Measurements from ENCODE around the gene PCDHGA7. TPM values are rescaled to one million over a fixed set of nuclear protein-coding genes. Genes with fewer than 3 reads are reported as not detected.
"Not testable (repeated sequence)": the region's sequence is repeated elsewhere in the genome, so short reads cannot be mapped to it uniquely, and the experiment has no call there.

Gene PCDHGA7
- total RNA-seq, 1 donor from 2014 or later = 5.2 TPM

- Histone ChIP-seq H3K4me3 (no peak within 1 kb of the TSS), H3K27ac (no peak within 1 kb of the TSS), H3K27me3 (no peaks in the 10 kb centered on the region), H3K36me3 (peaks cover 0 to 9% of the 10 kb centered on the region in 2 donors), H3K4me1 (no peaks in the 10 kb centered on the region), H3K9me3 (peaks cover 74% of the 10 kb centered on the region)
- TF ChIP-seq POLR2AphosphoS5 (IDR thresholded peaks at IDR 0.05; ENCODE audit: insufficient read depth in 1 of 2, low read depth in 1 of 2) (no peak), CTCF (IDR thresholded peaks at IDR 0.05) (no peak), POLR2A (IDR thresholded peaks at IDR 0.05) (no peak)
- intact Hi-C loops (cut with DNase I) = no loop called here
- no peak for DNase-seq (ENCODE audit: extremely low spot score in 2 of 2)
These were observed 10.1 kb downstream of the PCDHGA7 start, which contains the start of gene PCDHGA8 for GRCh38 chr5:141392429-141393198. TSS of gene PCDHGA8 (plus strand) at chr5:141392633. CDS start at chr5:141392814, 181 bp downstream.

GRCh38 chr5:141393267-141393666 is 10.7 kb downstream of the PCDHGA7 start:
- DNase-seq (ENCODE audit: extremely low spot score in 2 of 2) = no peak
- H3K36me3 ChIP-seq = peaks cover 0 to 9% of the 10 kb centered on the region in 2 donors
- H3K4me3 ChIP-seq = no peak overlapping the region
- intact Hi-C loops (cut with DNase I) = no loop called here
- no peaks in the 10 kb centered on the region for H3K4me1 ChIP-seq
- H3K9me3 ChIP-seq = peaks cover 75% of the 10 kb centered on the region
- no peaks in the 10 kb centered on the region for H3K27me3 ChIP-seq
- H3K27ac ChIP-seq = no peak overlapping the region
- TF ChIP-seq POLR2A (IDR thresholded peaks at IDR 0.05) (no peak), POLR2AphosphoS5 (IDR thresholded peaks at IDR 0.05; ENCODE audit: insufficient read depth in 1 of 2, low read depth in 1 of 2) (no peak), CTCF (IDR thresholded peaks at IDR 0.05) (no peak)

GRCh38 chr5:141394401-141395187 is 12.1 kb downstream of the PCDHGA7 start:
- H3K27ac ChIP-seq; H3K27me3 ChIP-seq; intact Hi-C loops (cut with DNase I); H3K4me3 ChIP-seq; H3K4me1 ChIP-seq; DNase-seq (ENCODE audit: extremely low spot score in 2 of 2): not testable (repeated sequence)
- peaks cover 74% of the 10 kb centered on the region for H3K9me3 ChIP-seq
- peaks cover 0 to 20% of the 10 kb centered on the region in 2 donors for H3K36me3 ChIP-seq

GRCh38 chr5:141397756-141398551 is 15.4 kb downstream of the PCDHGA7 start, which contains the start of gene PCDHGB5:
TSS of gene PCDHGB5 (plus strand) at chr5:141397947. CDS start at chr5:141398128, 181 bp downstream.
- H3K4me1 ChIP-seq; DNase-seq (ENCODE audit: extremely low spot score in 2 of 2); intact Hi-C loops (cut with DNase I); H3K27ac ChIP-seq; H3K27me3 ChIP-seq: not testable (repeated sequence)
- TF ChIP-seq CTCF (IDR thresholded peaks at IDR 0.05) = peak in 2 of 3 experiments; percentile 10 to 24
- Histone ChIP-seq H3K4me3 (peak within 1 kb of the TSS in 1 of 2 donors; percentile 19), H3K36me3 (peaks cover 0 to 21% of the 10 kb centered on the region in 2 donors), H3K9me3 (peaks cover 70% of the 10 kb centered on the region)

GRCh38 chr5:141398608-141399007 is 16.1 kb downstream of the PCDHGA7 start:
- H3K27ac ChIP-seq = no peak overlapping the region
- intact Hi-C loops (cut with DNase I) = no loop called here
- TF ChIP-seq POLR2A (IDR thresholded peaks at IDR 0.05) = no peak
- TF ChIP-seq CTCF (IDR thresholded peaks at IDR 0.05) = no peak
- no peak for TF ChIP-seq POLR2AphosphoS5 (IDR thresholded peaks at IDR 0.05; ENCODE audit: insufficient read depth in 1 of 2, low read depth in 1 of 2)
- H3K27me3 ChIP-seq = no peaks in the 10 kb centered on the region
- peaks cover 0 to 20% of the 10 kb centered on the region in 2 donors for H3K36me3 ChIP-seq
- DNase-seq (ENCODE audit: extremely low spot score in 2 of 2) = no peak
- peaks cover 70% of the 10 kb centered on the region for H3K9me3 ChIP-seq
- no peaks in the 10 kb centered on the region for H3K4me1 ChIP-seq
- no peak overlapping the region for H3K4me3 ChIP-seq
